Measurements from ENCODE around the gene SFXN5.
A peak's percentile ranks its signal among the peaks of the same experiment; 100 is the strongest.

- TF ChIP-seq CTCF (optimal IDR thresholded peaks at IDR 0.05 in 1 of 3, IDR thresholded peaks at IDR 0.05 in 1 of 3, conservative IDR thresholded peaks at IDR 0.05 in 1 of 3; ENCODE audit: extremely low read depth in 1 of 3, insufficient read depth in 2 of 3, low read length in 3 of 3) (no peak), EZH2 (IDR thresholded peaks at IDR 0.05; ENCODE audit: low read length) (peak; percentile 0)
Observed at GRCh38 chr2:72926811-72927465, 144.6 kb downstream of the SFXN5 start.
